HepG2 (cell line): ENCODE data around the gene GAPDH. TPM values are rescaled to one million over a fixed set of nuclear protein-coding genes. Genes with fewer than 3 reads are reported as not detected.

Experiments used
- ATAC-seq: fragments of 200-7000 bp; cut with Tn5 transposase; 3 replicates; pipeline ENCODE4 v1.9.1; 2020; ENCODE audit warnings: mild to moderate bottlenecking, moderate library complexity
- BruUV-seq: library from RNA; stranded (reverse); fragments of 400-500 nt; replicated peaks from 2 replicates; lab custom pipeline; 2021; lab: Mats Ljungman, UMichigan
- CTCF ChIA-PET: fragments of 300-600 bp; formaldehyde crosslinking; extraction: SDS; loops from one replicate; lab custom pipeline; 2021; ENCODE audit warnings: low total read pairs, inconsistent platforms, low intra/inter-chr PET ratio; lab: Yijun Ruan, JAX
- POLR2A ChIA-PET: fragments of 350-600 bp; sonication (Branson Sonifier 250); formaldehyde crosslinking; loops from one replicate; lab custom pipeline; 2020; ENCODE audit warnings: antibody characterized with exemption, inconsistent platforms; lab: Yijun Ruan, JAX
- DNase-seq: peaks from one replicate; pipeline ENCODE4 v3.0.0-alpha.2; 2015; ENCODE audit warnings: low spot score
- FAIRE-seq: peaks from 3 replicates; lab custom pipeline; 2011; peaks lifted over from hg19 to GRCh38; lab: Jason Lieb, UNC
- H2AFZ ChIP-seq: one replicate; pipeline ENCODE4 v1.6.1; 2011; ENCODE audit warnings: low read length, inconsistent platforms
- H3K27ac ChIP-seq: fragments of 300-600 bp; 3 replicates; pipeline ENCODE4 v1.8.0; 2011; ENCODE audit warnings: mixed run types, mild to moderate bottlenecking, mixed read lengths, low read length, inconsistent platforms; ENCODE audit not compliant: insufficient read depth; ENCODE audit errors: extremely low read length
- H3K27me3 ChIP-seq, 2 experiments: fragments of 200-600 bp in 1 of 2; 2 replicates in 1 of 2; 3 replicates in 1 of 2; pipeline versions ENCODE4 v1.6.0 to v1.8.0; 2011; ENCODE audit warnings: low read length in 2 of 2, mild to moderate bottlenecking in 2 of 2, moderate library complexity in 2 of 2, inconsistent platforms in 1 of 2; ENCODE audit not compliant: insufficient read depth in 2 of 2, control insufficient read depth in 1 of 2
- H3K36me3 ChIP-seq, 2 experiments: fragments of 200-600 bp in 1 of 2; replicated peaks in 1 of 2; 2 replicates in 1 of 2; 3 replicates in 1 of 2; pipeline versions ENCODE4 v1.5.1 to v1.8.0; 2011; ENCODE audit warnings: low read length in 2 of 2, inconsistent platforms in 1 of 2; ENCODE audit not compliant: insufficient read depth in 2 of 2, control insufficient read depth in 1 of 2
- H3K4me1 ChIP-seq: 2 replicates; pipeline ENCODE4 v1.5.1; 2012; ENCODE audit warnings: low read length, inconsistent platforms; ENCODE audit not compliant: insufficient read depth
- H3K4me2 ChIP-seq: 2 replicates; pipeline ENCODE4 v1.6.0; 2011; ENCODE audit warnings: low read depth, low read length, inconsistent platforms
- H3K4me3 ChIP-seq, 3 experiments: fragments of 200-600 bp in 1 of 3; sonication (generic), shearing (Covaris generic) in 1 of 3; replicated peaks in 1 of 3; 2 replicates each; pipeline ENCODE4 v1.5.1; 2011 to 2016; ENCODE audit warnings: low read length in 3 of 3, inconsistent platforms in 2 of 3, low read depth in 2 of 3, mild to moderate bottlenecking in 2 of 3, control low read depth in 1 of 3, mixed read lengths in 1 of 3; ENCODE audit not compliant: insufficient read depth in 1 of 3
- H3K79me2 ChIP-seq: one replicate; pipeline ENCODE4 v1.6.1; 2011; ENCODE audit warnings: low read length, inconsistent platforms; ENCODE audit not compliant: insufficient read depth
- H3K9ac ChIP-seq: 2 replicates; pipeline ENCODE4 v1.6.0; 2011; ENCODE audit warnings: mild to moderate bottlenecking, low read depth, low read length, inconsistent platforms; ENCODE audit not compliant: insufficient read depth
- H3K9me3 ChIP-seq: 2 replicates; pipeline ENCODE4 v1.5.1; 2012; ENCODE audit warnings: mild to moderate bottlenecking, low read length
- H4K20me1 ChIP-seq: 2 replicates; pipeline ENCODE4 v1.6.0; 2011; ENCODE audit warnings: inconsistent platforms, mild to moderate bottlenecking, low read length, moderate library complexity; ENCODE audit not compliant: insufficient read depth
- GABPA ChIP-seq, 2 experiments: IDR thresholded peaks; 2 replicates each; pipeline ENCODE4 v1.6.1; 2011 to 2016; ENCODE audit warnings: low read depth in 2 of 2, low read length in 1 of 2, missing biosample characterization in 1 of 2, missing genetic modification characterization in 1 of 2
- KDM2A ChIP-seq: sonication (generic); formaldehyde crosslinking; IDR thresholded peaks from 2 replicates; pipeline ENCODE4 v1.4.0; 2020; ENCODE audit warnings: low read depth, missing genetic modification reagents, borderline replicate concordance
- MIER3 ChIP-seq: IDR thresholded peaks from 2 replicates; pipeline ENCODE4 v1.6.1; 2016; ENCODE audit warnings: missing compliant biosample characterization, borderline replicate concordance
- SRY ChIP-seq: sonication (generic); formaldehyde crosslinking; IDR thresholded peaks from 2 replicates; pipeline ENCODE4 v1.8.0; 2022; ENCODE audit warnings: mild to moderate bottlenecking, missing genetic modification reagents
- ZNF589 ChIP-seq: sonication (generic); formaldehyde crosslinking; conservative IDR thresholded peaks from 2 replicates; pipeline ENCODE4 v1.8.0; 2022; ENCODE audit warnings: mild to moderate bottlenecking, moderate library complexity, missing genetic modification reagents
- ZSCAN21 ChIP-seq: sonication (generic); formaldehyde crosslinking; IDR thresholded peaks from 2 replicates; pipeline ENCODE4 v1.8.0; 2022; ENCODE audit warnings: mild to moderate bottlenecking, missing genetic modification reagents, moderate library complexity, borderline replicate concordance
- WGBS: methylation state at CpG from one replicate; pipeline ENCODE4 v1.1.6; 2017; ENCODE audit warnings: low lambda C conversion rate; 5-methylcytosine and 5-hydroxymethylcytosine counted together
- in situ Hi-C: cut with HindIII; loops from 2 replicates; pipeline ENCODE4 v1.10.0; 2017; ENCODE audit warnings: low pct_unique_long_range_greater_than_20kb; ENCODE audit not compliant: extremely low pct_ligation_motif_present
- intact Hi-C: fragments of 100-400 bp; cut with micrococcal nuclease; formaldehyde crosslinking; loops from one replicate; pipeline ENCODE4 v1.10.0; 2022; ENCODE audit not compliant: unreplicated experiment
- polyA plus RNA-seq, 8 experiments: library from polyadenylated mRNA; depleted of rRNA in 3 of 8; stranded (reverse) in 7 of 8; unstranded in 1 of 8; fragments of >200 nt; fragmentation: Illumina TruSeq in 4 of 8; extraction: Trizol in 4 of 8; gene quantifications; 2 replicates each; pipeline versions ENCODE4 v1.2.1 to v1.2.3, GENCODE V29; 2011 to 2016; ENCODE audit warnings: low read depth in 4 of 8, missing spikeins in 1 of 8, mixed read lengths in 1 of 8; ENCODE audit not compliant: insufficient read depth in 1 of 8
- total RNA-seq, 5 experiments: library from RNA; depleted of rRNA; stranded (reverse); fragments of >200 nt; fragmentation: Illumina TruSeq; extraction: Trizol; gene quantifications; 2 replicates each; pipeline ENCODE4 v1.2.3, GENCODE V29; 2016; ENCODE audit warnings: low read depth in 1 of 5
- TF ChIP-seq, protein P1 (sequence below): sonication (generic); formaldehyde crosslinking; IDR thresholded peaks from 2 replicates; pipeline ENCODE4 v1.5.1; 2020; ENCODE audit warnings: mild to moderate bottlenecking, moderate library complexity, missing genetic modification reagents
- TF ChIP-seq, protein P2 (sequence below): sonication (generic); formaldehyde crosslinking; IDR thresholded peaks from 2 replicates; pipeline ENCODE4 v1.4.0; 2020; ENCODE audit warnings: mild to moderate bottlenecking, missing genetic modification reagents
- TF ChIP-seq, protein P3 (sequence below), 2 experiments: sonication (generic) in 1 of 2; formaldehyde crosslinking in 1 of 2; IDR thresholded peaks; 2 replicates each; pipeline versions ENCODE4 v1.4.0 to v1.6.1; 2016 to 2020; ENCODE audit warnings: borderline replicate concordance in 1 of 2, low read depth in 1 of 2, mild to moderate bottlenecking in 1 of 2, missing genetic modification reagents in 1 of 2

Gene GAPDH
- total and polyA plus RNA-seq, 2 of the 13 experiments (the other 11 are each of a cell fraction or from before 2014, with no cell fraction given), result 3,038 to 12,722 TPM

DNA sequence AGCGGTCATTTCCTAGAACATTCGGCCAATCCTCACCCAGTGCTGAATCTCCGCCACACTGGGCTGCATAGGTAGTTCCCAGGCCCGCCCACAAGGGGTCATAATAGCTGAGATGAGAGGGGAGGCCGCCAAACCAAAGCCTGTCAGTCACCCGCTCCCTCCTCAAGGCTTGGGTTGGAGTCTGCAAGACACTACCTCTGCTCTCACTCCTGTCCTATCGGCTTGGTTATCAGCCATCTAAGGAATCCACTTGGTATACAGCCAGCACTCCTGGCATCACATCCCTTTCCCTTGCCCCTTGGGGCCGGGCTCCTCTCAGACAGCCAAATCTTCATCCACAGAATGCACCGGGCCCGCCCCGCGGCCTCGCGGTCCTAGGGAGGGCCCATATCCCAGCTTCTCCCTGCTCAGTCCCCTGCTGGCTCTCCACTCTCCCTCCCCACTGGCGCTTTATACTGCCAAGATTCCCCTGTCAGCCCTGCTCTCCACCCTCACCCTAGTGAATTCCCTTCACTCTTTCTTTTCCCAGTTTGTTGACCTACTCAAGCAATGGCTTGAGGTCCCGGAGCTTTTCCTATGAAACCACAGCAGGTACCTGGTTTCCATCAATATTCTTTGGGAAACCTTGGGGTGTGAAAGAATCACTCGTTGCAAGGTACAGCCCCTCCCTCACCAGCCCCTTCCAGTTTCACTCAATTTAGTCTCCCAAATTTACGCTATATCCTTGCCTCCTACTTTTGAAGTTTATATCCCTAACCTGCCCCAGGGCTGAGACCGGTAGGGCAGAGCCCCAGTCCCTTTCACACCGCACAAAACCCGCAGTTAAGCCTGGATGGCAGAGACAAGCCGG lies 20.1 kb downstream of the GAPDH start (continued):
- TF ChIP-seq MIER3 (CRISPR knock-in tag), result 0 out of 2 replicates have a peak, but pooled peaks have one; percentile 25
- TF ChIP-seq, protein P1, sequence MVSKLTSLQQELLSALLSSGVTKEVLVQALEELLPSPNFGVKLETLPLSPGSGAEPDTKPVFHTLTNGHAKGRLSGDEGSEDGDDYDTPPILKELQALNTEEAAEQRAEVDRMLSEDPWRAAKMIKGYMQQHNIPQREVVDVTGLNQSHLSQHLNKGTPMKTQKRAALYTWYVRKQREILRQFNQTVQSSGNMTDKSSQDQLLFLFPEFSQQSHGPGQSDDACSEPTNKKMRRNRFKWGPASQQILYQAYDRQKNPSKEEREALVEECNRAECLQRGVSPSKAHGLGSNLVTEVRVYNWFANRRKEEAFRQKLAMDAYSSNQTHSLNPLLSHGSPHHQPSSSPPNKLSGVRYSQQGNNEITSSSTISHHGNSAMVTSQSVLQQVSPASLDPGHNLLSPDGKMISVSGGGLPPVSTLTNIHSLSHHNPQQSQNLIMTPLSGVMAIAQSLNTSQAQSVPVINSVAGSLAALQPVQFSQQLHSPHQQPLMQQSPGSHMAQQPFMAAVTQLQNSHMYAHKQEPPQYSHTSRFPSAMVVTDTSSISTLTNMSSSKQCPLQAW (CRISPR knock-in tag), result peak; percentile 56; the same call in 1 of the 2 replicates
- no peak for TF ChIP-seq ZNF589 (CRISPR knock-in tag)

DNA sequence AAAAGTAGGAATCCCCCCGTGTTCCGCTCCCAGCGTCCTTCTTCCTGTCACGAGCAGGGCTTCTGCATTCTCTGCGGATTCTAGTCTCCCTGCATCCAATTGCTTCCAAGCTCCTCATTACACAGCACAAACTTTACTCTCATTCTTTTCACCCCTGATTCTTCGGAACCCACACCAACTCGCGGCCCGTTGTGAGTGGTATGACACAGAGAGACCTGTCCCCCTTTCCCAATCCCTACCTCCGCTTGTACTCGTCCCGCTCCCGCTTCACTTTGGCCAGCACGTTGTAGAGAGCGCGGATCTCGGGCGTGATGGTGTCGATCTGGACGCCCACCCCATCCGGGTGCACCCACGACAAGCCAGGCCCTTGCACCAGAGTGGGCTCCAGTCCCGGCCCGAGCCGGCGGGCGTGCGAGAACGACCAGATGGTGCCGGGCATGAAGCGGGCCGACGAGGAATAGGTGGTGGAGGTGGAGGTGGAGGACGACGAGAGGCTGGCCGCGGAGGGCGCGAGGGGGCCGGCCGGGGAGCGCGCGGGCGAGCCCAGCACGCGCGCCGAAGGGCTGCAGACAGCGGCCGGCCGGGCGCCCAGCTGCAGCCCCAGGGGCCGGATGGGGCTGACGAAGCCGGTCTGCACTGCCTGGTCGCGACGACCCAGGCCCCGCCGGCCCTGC lies 20.8 kb downstream of the GAPDH start:
- H3K4me3 ChIP-seq, result peak overlapping the region; percentile 77 to 95 (median 92)
- H3K27me3 ChIP-seq, result no peaks in the 10 kb centered on the region; a peak in 1 of 5 replicates
- intact Hi-C loops, result loop anchor here (5.0 kb wide), 2 partner anchors 132 to 133 kb away; partner anchors contain the start of gene ZNF384
- CTCF ChIA-PET, result interaction anchor here (0.8 to 1.5 kb wide), 3 partner anchors 13 to 132 kb away, joined by 3 to 4 read pairs (median 3); no protein-coding TSS in a partner anchor
- BruUV-seq, result TSS peak; percentile 40
- peak; percentile 13 for ATAC-seq
- POLR2A ChIA-PET, result interaction anchor here (1.2 to 9.6 kb wide), 9 partner anchors 9 to 251 kb away, joined by 3 to 108 read pairs (median 4); partner anchors contain the start of genes GAPDH, MLF2 and NOP2
- no peaks in the 10 kb centered on the region for H3K9me3 ChIP-seq
- H3K27ac ChIP-seq, result peak overlapping the region; percentile 68
- H2AFZ ChIP-seq, result no peak overlapping the region
- FAIRE-seq, result no peak
- peaks cover 14 to 45% of the 10 kb centered on the region in 2 experiments for H3K36me3 ChIP-seq
- WGBS, result 0% methylated on average over 16 of the region's 61 CpGs
- H3K79me2 ChIP-seq, result peaks cover 47% of the 10 kb centered on the region
- peak overlapping the region; percentile 95 for H3K4me2 ChIP-seq
- peak overlapping the region; percentile 80 for H3K9ac ChIP-seq
- in situ Hi-C loops, result no loop called here
- peaks cover 7% of the 10 kb centered on the region; the same call in 1 of the 2 replicates for H4K20me1 ChIP-seq
- DNase-seq, result no peak
- peaks cover 43% of the 10 kb centered on the region for H3K4me1 ChIP-seq
- no peak for TF ChIP-seq GABPA (IDR thresholded peaks at IDR 0.05; ENCODE audit: low read depth, low read length)
- 0 out of 2 replicates have a peak, but pooled peaks have one; percentile 11 for TF ChIP-seq GABPA (CRISPR knock-in tag; IDR thresholded peaks at IDR 0.05; ENCODE audit: low read depth)
- TF ChIP-seq SRY, result peak; percentile 36; the same call in 1 of the 2 replicates
- TF ChIP-seq, protein P2, sequence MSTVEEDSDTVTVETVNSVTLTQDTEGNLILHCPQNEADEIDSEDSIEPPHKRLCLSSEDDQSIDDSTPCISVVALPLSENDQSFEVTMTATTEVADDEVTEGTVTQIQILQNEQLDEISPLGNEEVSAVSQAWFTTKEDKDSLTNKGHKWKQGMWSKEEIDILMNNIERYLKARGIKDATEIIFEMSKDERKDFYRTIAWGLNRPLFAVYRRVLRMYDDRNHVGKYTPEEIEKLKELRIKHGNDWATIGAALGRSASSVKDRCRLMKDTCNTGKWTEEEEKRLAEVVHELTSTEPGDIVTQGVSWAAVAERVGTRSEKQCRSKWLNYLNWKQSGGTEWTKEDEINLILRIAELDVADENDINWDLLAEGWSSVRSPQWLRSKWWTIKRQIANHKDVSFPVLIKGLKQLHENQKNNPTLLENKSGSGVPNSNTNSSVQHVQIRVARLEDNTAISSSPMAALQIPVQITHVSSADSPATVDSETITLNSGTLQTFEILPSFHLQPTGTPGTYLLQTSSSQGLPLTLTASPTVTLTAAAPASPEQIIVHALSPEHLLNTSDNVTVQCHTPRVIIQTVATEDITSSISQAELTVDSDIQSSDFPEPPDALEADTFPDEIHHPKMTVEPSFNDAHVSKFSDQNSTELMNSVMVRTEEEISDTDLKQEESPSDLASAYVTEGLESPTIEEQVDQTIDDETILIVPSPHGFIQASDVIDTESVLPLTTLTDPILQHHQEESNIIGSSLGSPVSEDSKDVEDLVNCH (CRISPR knock-in tag), result 0 out of 2 replicates have a peak, but pooled peaks have one; percentile 5
- TF ChIP-seq, protein P3, sequence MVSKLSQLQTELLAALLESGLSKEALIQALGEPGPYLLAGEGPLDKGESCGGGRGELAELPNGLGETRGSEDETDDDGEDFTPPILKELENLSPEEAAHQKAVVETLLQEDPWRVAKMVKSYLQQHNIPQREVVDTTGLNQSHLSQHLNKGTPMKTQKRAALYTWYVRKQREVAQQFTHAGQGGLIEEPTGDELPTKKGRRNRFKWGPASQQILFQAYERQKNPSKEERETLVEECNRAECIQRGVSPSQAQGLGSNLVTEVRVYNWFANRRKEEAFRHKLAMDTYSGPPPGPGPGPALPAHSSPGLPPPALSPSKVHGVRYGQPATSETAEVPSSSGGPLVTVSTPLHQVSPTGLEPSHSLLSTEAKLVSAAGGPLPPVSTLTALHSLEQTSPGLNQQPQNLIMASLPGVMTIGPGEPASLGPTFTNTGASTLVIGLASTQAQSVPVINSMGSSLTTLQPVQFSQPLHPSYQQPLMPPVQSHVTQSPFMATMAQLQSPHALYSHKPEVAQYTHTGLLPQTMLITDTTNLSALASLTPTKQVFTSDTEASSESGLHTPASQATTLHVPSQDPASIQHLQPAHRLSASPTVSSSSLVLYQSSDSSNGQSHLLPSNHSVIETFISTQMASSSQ (IDR thresholded peaks at IDR 0.05; ENCODE audit: low read depth), result no peak
- TF ChIP-seq, protein P3 (CRISPR knock-in tag; IDR thresholded peaks at IDR 0.05; ENCODE audit: borderline replicate concordance), result no peak
- 0 out of 2 replicates have a peak, but pooled peaks have one; percentile 38 for TF ChIP-seq ZSCAN21 (CRISPR knock-in tag)
- no peak for TF ChIP-seq KDM2A (CRISPR knock-in tag)
